DOHH2 (cell line): ENCODE measurements around the gene IGF2BP2.
"Not testable (repeated sequence)": the region's sequence is repeated elsewhere in the genome, so short reads cannot be mapped to it uniquely, and the experiment has no call there.

Source experiments
- H3F3A ChIP-seq: fragments of 200-600 bp; sonication (generic), shearing (Covaris generic); 2 replicates; pipeline ENCODE4 v1.6.0; 2016; ENCODE audit warnings: antibody characterized with exemption, mild to moderate bottlenecking; ENCODE audit not compliant: control insufficient read depth, insufficient read depth
- H3K27ac ChIP-seq: fragments of 200-600 bp; sonication (generic); 2 replicates; pipeline ENCODE4 v1.5.1; 2014; ENCODE audit warnings: low read depth, mild to moderate bottlenecking, low read length, moderate library complexity
- H3K27me3 ChIP-seq: fragments of 200-600 bp; sonication (generic); 2 replicates; pipeline ENCODE4 v1.6.1; 2014; ENCODE audit warnings: mild to moderate bottlenecking, low read length, mixed read lengths; ENCODE audit not compliant: control insufficient read depth
- H3K36me3 ChIP-seq: fragments of 200-600 bp; sonication (generic); 2 replicates; pipeline ENCODE4 v1.6.1; 2014; ENCODE audit warnings: mild to moderate bottlenecking, low read length, moderate library complexity, mixed read lengths; ENCODE audit not compliant: control insufficient read depth
- H3K4me1 ChIP-seq: fragments of 200-600 bp; sonication (generic); 2 replicates; pipeline ENCODE4 v1.6.1; 2014; ENCODE audit warnings: mild to moderate bottlenecking, low read length, mixed read lengths; ENCODE audit not compliant: control insufficient read depth
- H3K4me2 ChIP-seq: fragments of 200-600 bp; sonication (generic); 2 replicates; pipeline ENCODE4 v1.6.0; 2014; ENCODE audit warnings: mild to moderate bottlenecking, low read length, moderate library complexity
- H3K4me3 ChIP-seq: fragments of 200-600 bp; sonication (generic); 2 replicates; pipeline ENCODE4 v1.5.1; 2014; ENCODE audit warnings: mild to moderate bottlenecking, low read length, mixed read lengths
- H3K79me2 ChIP-seq: fragments of 200-600 bp; sonication (generic); 2 replicates; pipeline ENCODE4 v1.6.1; 2014; ENCODE audit warnings: mild to moderate bottlenecking, low read length, mixed read lengths; ENCODE audit not compliant: control insufficient read depth
- H3K9me2 ChIP-seq: fragments of 200-600 bp; sonication (generic); replicated peaks from 2 replicates; pipeline ENCODE4 v1.6.1; 2014; ENCODE audit warnings: mild to moderate bottlenecking, low read length, mixed read lengths; ENCODE audit not compliant: control insufficient read depth
- H3K9me3 ChIP-seq: fragments of 200-600 bp; sonication (generic); 2 replicates; pipeline ENCODE4 v1.6.1; 2014; ENCODE audit warnings: antibody characterized with exemption, low read length, mixed read lengths; ENCODE audit not compliant: control insufficient read depth, insufficient read depth
- H4K20me1 ChIP-seq: fragments of 200-600 bp; sonication (generic); 2 replicates; pipeline ENCODE4 v1.6.0; 2014; ENCODE audit warnings: low read depth, mild to moderate bottlenecking, antibody characterized with exemption, low read length, moderate library complexity; ENCODE audit not compliant: control insufficient read depth, insufficient read depth
- EZH2phosphoT487 ChIP-seq: fragments of 200-600 bp; sonication (generic); IDR thresholded peaks from 2 replicates; pipeline ENCODE4 v1.6.1; 2017; ENCODE audit warnings: borderline replicate concordance, mild to moderate bottlenecking, antibody characterized with exemption, low read length, moderate library complexity, mixed read lengths
- TF ChIP-seq, protein P1 (sequence below): fragments of 200-600 bp; sonication (generic); IDR thresholded peaks from one replicate; pipeline ENCODE4 v1.5.1; 2014; ENCODE audit warnings: antibody characterized with exemption, mild to moderate bottlenecking, low read depth, low read length; ENCODE audit not compliant: poor library complexity, severe bottlenecking

The IGF2BP2 gene

DNA sequence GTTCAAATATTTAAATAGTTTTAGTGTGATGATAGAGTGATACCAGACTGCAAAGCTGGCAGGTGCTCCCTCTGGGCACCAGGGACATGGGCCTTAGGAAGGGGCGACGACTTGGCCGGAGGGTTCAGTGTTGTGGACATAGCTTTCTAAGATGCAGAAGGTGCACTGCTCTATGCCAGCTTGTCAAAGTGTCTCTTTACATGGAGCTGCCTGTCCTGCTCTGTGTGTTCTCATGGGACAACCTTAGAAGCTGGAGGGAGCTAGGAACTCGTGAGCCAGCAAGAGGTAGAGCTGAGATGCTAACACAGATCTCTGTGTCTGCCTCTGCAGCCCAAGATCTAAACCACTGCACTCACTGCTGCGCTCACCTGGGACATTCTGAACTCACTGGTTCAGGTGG is 160.9 kb downstream of the IGF2BP2 start:
- H3K36me3 ChIP-seq: no peaks in the 10 kb centered on the region
- peaks cover 27% of the 10 kb centered on the region for H3K27me3 ChIP-seq
- no peak overlapping the region for H3K4me3 ChIP-seq

DNA sequence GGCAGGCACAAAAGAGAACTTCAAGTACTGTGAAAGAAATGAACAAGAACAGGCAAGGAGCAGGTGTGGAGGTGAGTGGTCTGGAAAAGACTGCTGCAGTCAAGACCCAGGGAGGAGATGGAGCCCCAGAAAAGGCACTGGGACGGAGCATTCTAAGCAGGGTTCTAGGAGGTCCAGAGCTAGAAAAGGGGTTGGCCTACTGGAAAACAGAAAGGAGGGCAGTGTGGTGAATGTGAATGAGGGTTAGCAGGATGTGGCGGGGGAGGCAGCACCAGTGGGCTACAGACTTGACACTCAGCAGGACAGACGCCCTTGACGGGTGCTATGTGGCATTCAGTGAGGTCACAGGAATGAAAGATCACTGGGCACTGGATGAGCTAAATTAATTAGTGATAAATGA is 163.1 kb downstream of the IGF2BP2 start:
- no peak overlapping the region for H3K4me2 ChIP-seq
- H3K4me1 ChIP-seq: no peaks in the 10 kb centered on the region
- TF ChIP-seq, protein P1, sequence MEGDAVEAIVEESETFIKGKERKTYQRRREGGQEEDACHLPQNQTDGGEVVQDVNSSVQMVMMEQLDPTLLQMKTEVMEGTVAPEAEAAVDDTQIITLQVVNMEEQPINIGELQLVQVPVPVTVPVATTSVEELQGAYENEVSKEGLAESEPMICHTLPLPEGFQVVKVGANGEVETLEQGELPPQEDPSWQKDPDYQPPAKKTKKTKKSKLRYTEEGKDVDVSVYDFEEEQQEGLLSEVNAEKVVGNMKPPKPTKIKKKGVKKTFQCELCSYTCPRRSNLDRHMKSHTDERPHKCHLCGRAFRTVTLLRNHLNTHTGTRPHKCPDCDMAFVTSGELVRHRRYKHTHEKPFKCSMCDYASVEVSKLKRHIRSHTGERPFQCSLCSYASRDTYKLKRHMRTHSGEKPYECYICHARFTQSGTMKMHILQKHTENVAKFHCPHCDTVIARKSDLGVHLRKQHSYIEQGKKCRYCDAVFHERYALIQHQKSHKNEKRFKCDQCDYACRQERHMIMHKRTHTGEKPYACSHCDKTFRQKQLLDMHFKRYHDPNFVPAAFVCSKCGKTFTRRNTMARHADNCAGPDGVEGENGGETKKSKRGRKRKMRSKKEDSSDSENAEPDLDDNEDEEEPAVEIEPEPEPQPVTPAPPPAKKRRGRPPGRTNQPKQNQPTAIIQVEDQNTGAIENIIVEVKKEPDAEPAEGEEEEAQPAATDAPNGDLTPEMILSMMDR: no peak
- TF ChIP-seq EZH2phosphoT487: no peak
- no peaks in the 10 kb centered on the region for H3K9me2 ChIP-seq
- no peaks in the 10 kb centered on the region for H4K20me1 ChIP-seq
- H3K4me3 ChIP-seq: no peak overlapping the region
- H3F3A ChIP-seq: no peaks in the 10 kb centered on the region
- H3K9me3 ChIP-seq: no peaks in the 10 kb centered on the region
- H3K79me2 ChIP-seq: no peaks in the 10 kb centered on the region
- peaks cover 27% of the 10 kb centered on the region for H3K27me3 ChIP-seq
- no peak overlapping the region for H3K27ac ChIP-seq
- no peaks in the 10 kb centered on the region for H3K36me3 ChIP-seq

More for the DNA sequence above, 160.9 kb downstream of the IGF2BP2 start:
- Histone ChIP-seq H3K9me3 (no peaks in the 10 kb centered on the region), H3K9me2 (no peaks in the 10 kb centered on the region), H3K4me2 (no peak overlapping the region), H4K20me1 (no peaks in the 10 kb centered on the region), H3K4me1 (no peaks in the 10 kb centered on the region), H3F3A (no peaks in the 10 kb centered on the region), H3K79me2 (no peaks in the 10 kb centered on the region), H3K27ac (no peak overlapping the region)
- TF ChIP-seq EZH2phosphoT487: no peak
- TF ChIP-seq, protein P1: no peak

DNA sequence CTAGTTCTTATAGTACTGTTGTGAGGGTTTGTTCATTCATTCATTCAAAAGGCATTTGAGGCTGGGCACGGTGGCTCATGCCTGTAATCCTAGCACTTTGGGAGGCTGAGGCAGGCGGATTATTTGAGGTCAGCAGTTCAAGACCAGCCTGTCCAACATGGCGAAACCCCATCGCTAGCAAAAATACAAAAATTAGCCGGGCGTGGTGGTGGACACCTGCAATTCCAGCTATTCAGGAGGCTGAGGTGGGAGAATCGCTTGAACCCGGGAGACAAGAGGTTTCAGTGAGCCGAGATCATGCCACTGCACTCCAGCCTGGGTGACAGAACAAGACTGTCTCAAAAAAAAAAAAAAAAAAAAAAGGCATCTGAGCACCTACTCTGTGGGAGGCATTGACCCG is 163.5 kb downstream of the IGF2BP2 start:
- H3K79me2 ChIP-seq, H4K20me1 ChIP-seq, H3K9me2 ChIP-seq, H3K4me3 ChIP-seq, H3K4me1 ChIP-seq, H3K9me3 ChIP-seq, H3F3A ChIP-seq, H3K36me3 ChIP-seq, H3K27ac ChIP-seq, H3K4me2 ChIP-seq: not testable (repeated sequence)
- H3K27me3 ChIP-seq: peaks cover 26% of the 10 kb centered on the region

DNA sequence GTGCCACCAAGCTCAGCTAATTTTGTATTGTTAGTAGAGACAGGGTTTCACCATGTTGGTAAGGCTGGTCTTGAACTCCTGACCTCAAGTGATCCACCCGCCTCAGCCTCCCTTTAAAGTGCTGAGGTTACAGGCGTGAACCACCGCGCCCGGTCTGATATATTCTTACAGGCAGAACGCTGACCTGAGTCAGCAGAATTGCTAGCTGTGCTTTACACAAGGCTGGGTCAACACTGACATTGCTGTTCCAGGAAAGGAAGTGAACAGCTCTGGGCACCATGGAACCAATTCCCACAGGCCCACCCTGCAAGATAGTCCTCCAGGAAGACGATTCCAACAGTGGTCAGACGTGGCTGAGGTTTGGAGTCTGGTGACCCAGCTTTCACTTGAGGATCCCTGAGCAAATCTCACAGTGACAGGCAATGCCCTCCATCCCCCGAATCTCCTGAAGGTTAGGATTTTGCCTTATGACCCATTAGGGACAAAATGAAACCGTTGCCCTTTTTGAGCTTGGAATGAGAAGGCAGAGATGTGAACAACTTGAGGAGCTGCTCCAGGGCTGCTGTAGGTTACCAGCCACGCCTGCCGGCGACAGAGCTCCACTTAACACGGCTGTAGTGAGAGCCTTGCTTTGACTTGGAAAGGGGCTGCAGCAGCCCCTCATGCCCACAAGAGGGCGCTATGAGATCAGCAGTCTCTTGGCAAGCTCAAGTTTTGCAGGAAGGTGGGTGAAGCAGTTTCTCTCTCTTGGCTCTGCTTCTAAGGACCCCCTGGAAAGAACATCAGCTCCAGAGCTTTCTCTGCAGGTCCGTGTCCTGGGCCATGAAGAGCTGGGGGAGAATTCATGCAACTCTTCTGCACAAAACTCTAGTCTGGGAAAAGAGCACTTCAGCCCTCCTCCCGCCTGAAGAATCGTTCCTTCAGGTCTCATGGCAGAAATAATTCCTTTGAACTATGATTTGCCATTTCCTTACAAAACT is 164.6 kb downstream of the IGF2BP2 start:
- Histone ChIP-seq H3K36me3 (no peaks in the 10 kb centered on the region), H3K9me2 (no peaks in the 10 kb centered on the region), H3F3A (no peaks in the 10 kb centered on the region), H3K79me2 (no peaks in the 10 kb centered on the region), H3K9me3 (no peaks in the 10 kb centered on the region), H3K27me3 (peaks cover 26% of the 10 kb centered on the region), H3K27ac (no peak overlapping the region), H4K20me1 (no peaks in the 10 kb centered on the region), H3K4me3 (no peak overlapping the region), H3K4me2 (no peak overlapping the region), H3K4me1 (no peaks in the 10 kb centered on the region)
- TF ChIP-seq, protein P1: peak; percentile 97
- no peak for TF ChIP-seq EZH2phosphoT487
